K562 (cell line): ENCODE results near the gene IKZF4. TPM values are rescaled to one million over a fixed set of nuclear protein-coding genes. Genes with fewer than 3 reads are reported as not detected.

Source experiments
- BDP1 ChIP-seq: IDR thresholded peaks from 3 replicates; pipeline ENCODE4 v1.6.1; 2011; ENCODE audit not compliant: insufficient read length, insufficient read depth
- HMGN3 ChIP-seq: IDR thresholded peaks from 2 replicates; pipeline ENCODE4 v1.6.1; 2011; ENCODE audit warnings: borderline replicate concordance, low read depth, mild to moderate bottlenecking, mixed read lengths, low read length; ENCODE audit not compliant: insufficient read length; ENCODE audit errors: extremely low read depth
- L3MBTL2 ChIP-seq: fragments of 450-650 bp; IDR thresholded peaks from 2 replicates; pipeline ENCODE4 v1.6.1; 2016; ENCODE audit warnings: mild to moderate bottlenecking, moderate library complexity
- NFE2 ChIP-seq: IDR thresholded peaks from 2 replicates; pipeline ENCODE4 v1.6.1; 2014; ENCODE audit warnings: antibody characterized with exemption, low read depth
- TCF7L2 ChIP-seq: fragments of 150-350 bp; IDR thresholded peaks from 2 replicates; pipeline ENCODE4 v1.6.1; 2016; ENCODE audit warnings: low read depth, mild to moderate bottlenecking, low read length, moderate library complexity
- ZNF134 ChIP-seq: fragments of 250-450 bp; sonication (Bioruptor Pico); conservative IDR thresholded peaks from 2 replicates; pipeline ENCODE4 v1.4.0; 2020
- ZNF408 ChIP-seq: fragments of 250-450 bp; sonication (Bioruptor Pico); IDR thresholded peaks from 2 replicates; pipeline ENCODE4 v1.4.0; 2020; ENCODE audit warnings: low read depth, mild to moderate bottlenecking, moderate library complexity
- ZNF707 ChIP-seq: fragments of 250-450 bp; sonication (Bioruptor Pico); conservative IDR thresholded peaks from 2 replicates; pipeline ENCODE4 v1.8.0; 2022; ENCODE audit warnings: inconsistent platforms, mild to moderate bottlenecking, moderate library complexity
- polyA plus RNA-seq, 8 experiments: library from polyadenylated mRNA; depleted of rRNA in 4 of 8; stranded (reverse) in 5 of 8; unstranded in 3 of 8; fragments of >200 nt; fragmentation: Nextera tagmentation in 2 of 8; fragmentation: Illumina TruSeq in 1 of 8; extraction: Ambion mirVana in 2 of 8; extraction: Trizol in 1 of 8; gene quantifications; 2 replicates each; pipeline versions ENCODE4 v1.2.1 to v1.2.3, GENCODE V29; 2011 to 2014; ENCODE audit warnings: inconsistent platforms in 1 of 8, missing spikeins in 1 of 8
- total RNA-seq, 7 experiments: library from RNA; depleted of rRNA in 6 of 7; stranded (reverse); fragments of >200 nt in 6 of 7; fragmentation: Illumina TruSeq in 2 of 7; extraction: Trizol in 2 of 7; gene quantifications; 2 replicates each; pipeline versions ENCODE4 v1.2.1 to v1.2.3, GENCODE V29; 2011 to 2021; ENCODE audit warnings: low replicate concordance in 1 of 7
- TF ChIP-seq, protein P1 (sequence below): sonication (generic); formaldehyde crosslinking; IDR thresholded peaks from 2 replicates; pipeline ENCODE4 v1.4.0; 2020; ENCODE audit warnings: mild to moderate bottlenecking, missing genetic modification reagents
- TF ChIP-seq, protein P2 (sequence below): fragments of 250-450 bp; sonication (Bioruptor Pico); IDR thresholded peaks from 2 replicates; pipeline ENCODE4 v1.6.1; 2021; ENCODE audit warnings: mild to moderate bottlenecking
- TF ChIP-seq, protein P3 (sequence below), 2 experiments: fragments of 450-650 bp; formaldehyde crosslinking in 1 of 2; IDR thresholded peaks; 2 replicates each; pipeline versions ENCODE4 v1.4.0 to v1.6.1; 2014 to 2020; ENCODE audit warnings: mild to moderate bottlenecking in 2 of 2, borderline replicate concordance in 1 of 2, low read depth in 1 of 2
- TF ChIP-seq, protein P4 (sequence below): fragments of 450-650 bp; formaldehyde crosslinking; IDR thresholded peaks from 2 replicates; pipeline ENCODE4 v1.4.0; 2020; ENCODE audit warnings: mild to moderate bottlenecking, moderate library complexity
- TF ChIP-seq, protein P5 (sequence below): IDR thresholded peaks from 2 replicates; pipeline ENCODE4 v1.6.1; 2011; ENCODE audit not compliant: insufficient read length; ENCODE audit errors: extremely low read depth

The IKZF4 gene
- total and polyA plus RNA-seq, 9 of the 15 experiments (the other 6 are each of a cell fraction or from before 2014, with no cell fraction given) = 1.9 to 16.3 (median 3.6) TPM

DNA sequence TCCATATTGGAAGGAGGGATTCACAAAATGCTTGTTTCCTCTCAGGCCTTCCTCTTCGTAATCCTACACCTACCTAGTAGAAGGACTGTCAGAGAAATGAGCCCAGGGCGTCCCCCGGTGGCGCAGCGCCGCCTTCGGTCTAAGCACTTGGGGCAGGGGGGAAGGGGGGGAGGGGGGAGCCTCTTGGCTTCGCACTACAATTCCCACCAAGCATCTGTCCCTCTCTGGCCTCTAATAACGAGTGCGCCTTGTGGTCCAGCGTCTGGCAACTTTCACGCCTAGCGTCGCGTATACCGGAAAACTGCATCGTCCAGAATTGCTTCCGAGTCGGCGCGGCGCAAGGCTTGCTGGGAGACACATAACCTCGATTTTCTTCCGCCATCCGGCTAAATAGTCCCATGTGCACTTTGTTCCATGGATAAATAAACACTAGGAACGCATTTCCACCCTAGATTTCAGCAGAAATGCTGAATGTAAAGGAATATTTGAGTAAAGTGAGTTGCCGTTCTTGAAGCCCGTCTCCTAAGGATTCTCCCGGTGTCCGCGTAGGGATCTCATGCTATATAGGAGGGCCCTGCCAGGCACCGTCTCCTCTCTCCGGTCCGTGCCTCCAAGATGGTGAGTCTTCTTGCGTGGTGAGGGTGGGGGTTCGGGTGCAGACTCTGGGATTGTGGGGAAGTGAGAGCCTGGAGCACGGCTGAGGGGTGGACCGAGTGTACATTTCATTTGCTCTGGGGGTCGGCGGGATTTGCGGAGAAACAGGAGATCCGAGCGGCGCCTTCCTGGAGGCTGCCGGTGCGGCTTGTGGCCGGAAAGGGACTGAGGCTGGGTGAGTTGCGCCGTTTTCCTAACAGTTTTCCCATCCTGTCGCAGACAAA, 20.9 kb downstream of the IKZF4 start, which contains the start of gene RPS26 (continued):
- TF ChIP-seq, protein P1, sequence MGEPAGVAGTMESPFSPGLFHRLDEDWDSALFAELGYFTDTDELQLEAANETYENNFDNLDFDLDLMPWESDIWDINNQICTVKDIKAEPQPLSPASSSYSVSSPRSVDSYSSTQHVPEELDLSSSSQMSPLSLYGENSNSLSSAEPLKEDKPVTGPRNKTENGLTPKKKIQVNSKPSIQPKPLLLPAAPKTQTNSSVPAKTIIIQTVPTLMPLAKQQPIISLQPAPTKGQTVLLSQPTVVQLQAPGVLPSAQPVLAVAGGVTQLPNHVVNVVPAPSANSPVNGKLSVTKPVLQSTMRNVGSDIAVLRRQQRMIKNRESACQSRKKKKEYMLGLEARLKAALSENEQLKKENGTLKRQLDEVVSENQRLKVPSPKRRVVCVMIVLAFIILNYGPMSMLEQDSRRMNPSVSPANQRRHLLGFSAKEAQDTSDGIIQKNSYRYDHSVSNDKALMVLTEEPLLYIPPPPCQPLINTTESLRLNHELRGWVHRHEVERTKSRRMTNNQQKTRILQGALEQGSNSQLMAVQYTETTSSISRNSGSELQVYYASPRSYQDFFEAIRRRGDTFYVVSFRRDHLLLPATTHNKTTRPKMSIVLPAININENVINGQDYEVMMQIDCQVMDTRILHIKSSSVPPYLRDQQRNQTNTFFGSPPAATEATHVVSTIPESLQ = no peak; the same call in 1 of the 2 replicates
- no peak for TF ChIP-seq HMGN3
- no peak for TF ChIP-seq BDP1
- TF ChIP-seq ZNF408 (CRISPR knock-in tag) = no peak
- no peak for TF ChIP-seq ZNF134 (CRISPR knock-in tag)
- TF ChIP-seq, protein P2, sequence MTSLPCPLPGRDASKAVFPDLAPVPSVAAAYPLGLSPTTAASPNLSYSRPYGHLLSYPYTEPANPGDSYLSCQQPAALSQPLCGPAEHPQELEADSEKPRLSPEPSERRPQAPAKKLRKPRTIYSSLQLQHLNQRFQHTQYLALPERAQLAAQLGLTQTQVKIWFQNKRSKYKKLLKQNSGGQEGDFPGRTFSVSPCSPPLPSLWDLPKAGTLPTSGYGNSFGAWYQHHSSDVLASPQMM (CRISPR knock-in tag) = no peak
- TF ChIP-seq, protein P3, sequence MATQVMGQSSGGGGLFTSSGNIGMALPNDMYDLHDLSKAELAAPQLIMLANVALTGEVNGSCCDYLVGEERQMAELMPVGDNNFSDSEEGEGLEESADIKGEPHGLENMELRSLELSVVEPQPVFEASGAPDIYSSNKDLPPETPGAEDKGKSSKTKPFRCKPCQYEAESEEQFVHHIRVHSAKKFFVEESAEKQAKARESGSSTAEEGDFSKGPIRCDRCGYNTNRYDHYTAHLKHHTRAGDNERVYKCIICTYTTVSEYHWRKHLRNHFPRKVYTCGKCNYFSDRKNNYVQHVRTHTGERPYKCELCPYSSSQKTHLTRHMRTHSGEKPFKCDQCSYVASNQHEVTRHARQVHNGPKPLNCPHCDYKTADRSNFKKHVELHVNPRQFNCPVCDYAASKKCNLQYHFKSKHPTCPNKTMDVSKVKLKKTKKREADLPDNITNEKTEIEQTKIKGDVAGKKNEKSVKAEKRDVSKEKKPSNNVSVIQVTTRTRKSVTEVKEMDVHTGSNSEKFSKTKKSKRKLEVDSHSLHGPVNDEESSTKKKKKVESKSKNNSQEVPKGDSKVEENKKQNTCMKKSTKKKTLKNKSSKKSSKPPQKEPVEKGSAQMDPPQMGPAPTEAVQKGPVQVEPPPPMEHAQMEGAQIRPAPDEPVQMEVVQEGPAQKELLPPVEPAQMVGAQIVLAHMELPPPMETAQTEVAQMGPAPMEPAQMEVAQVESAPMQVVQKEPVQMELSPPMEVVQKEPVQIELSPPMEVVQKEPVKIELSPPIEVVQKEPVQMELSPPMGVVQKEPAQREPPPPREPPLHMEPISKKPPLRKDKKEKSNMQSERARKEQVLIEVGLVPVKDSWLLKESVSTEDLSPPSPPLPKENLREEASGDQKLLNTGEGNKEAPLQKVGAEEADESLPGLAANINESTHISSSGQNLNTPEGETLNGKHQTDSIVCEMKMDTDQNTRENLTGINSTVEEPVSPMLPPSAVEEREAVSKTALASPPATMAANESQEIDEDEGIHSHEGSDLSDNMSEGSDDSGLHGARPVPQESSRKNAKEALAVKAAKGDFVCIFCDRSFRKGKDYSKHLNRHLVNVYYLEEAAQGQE (IDR thresholded peaks at IDR 0.05; ENCODE audit: borderline replicate concordance) = peak; percentile 64; the same call in 1 of the 2 replicates
- TF ChIP-seq, protein P3 (CRISPR knock-in tag; IDR thresholded peaks at IDR 0.05; ENCODE audit: low read depth) = peak; percentile 58; the same call in 1 of the 2 replicates
- no peak for TF ChIP-seq NFE2
- TF ChIP-seq, protein P4, sequence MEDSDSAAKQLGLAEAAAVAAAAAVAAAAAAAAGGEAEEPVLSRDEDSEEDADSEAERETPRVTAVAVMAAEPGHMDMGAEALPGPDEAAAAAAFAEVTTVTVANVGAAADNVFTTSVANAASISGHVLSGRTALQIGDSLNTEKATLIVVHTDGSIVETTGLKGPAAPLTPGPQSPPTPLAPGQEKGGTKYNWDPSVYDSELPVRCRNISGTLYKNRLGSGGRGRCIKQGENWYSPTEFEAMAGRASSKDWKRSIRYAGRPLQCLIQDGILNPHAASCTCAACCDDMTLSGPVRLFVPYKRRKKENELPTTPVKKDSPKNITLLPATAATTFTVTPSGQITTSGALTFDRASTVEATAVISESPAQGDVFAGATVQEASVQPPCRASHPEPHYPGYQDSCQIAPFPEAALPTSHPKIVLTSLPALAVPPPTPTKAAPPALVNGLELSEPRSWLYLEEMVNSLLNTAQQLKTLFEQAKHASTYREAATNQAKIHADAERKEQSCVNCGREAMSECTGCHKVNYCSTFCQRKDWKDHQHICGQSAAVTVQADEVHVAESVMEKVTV (CRISPR knock-in tag) = no peak; the same call in none of the 2 replicates
- TF ChIP-seq, protein P5, sequence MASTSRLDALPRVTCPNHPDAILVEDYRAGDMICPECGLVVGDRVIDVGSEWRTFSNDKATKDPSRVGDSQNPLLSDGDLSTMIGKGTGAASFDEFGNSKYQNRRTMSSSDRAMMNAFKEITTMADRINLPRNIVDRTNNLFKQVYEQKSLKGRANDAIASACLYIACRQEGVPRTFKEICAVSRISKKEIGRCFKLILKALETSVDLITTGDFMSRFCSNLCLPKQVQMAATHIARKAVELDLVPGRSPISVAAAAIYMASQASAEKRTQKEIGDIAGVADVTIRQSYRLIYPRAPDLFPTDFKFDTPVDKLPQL = peak; percentile 83
- peak; percentile 88 for TF ChIP-seq L3MBTL2
- TF ChIP-seq TCF7L2 = no peak
- peak; percentile 19; the same call in 1 of the 2 replicates for TF ChIP-seq ZNF707 (CRISPR knock-in tag)
